NOMO-1 treated with DMSO at 0.1 percent for 48 hours (cell line): ENCODE measurements around the gene TIPARP.
A peak's percentile ranks its signal among the peaks of the same experiment; 100 is the strongest.

ENCODE experiments used
- DNase-seq: peaks from one replicate; lab custom pipeline; 2025; ENCODE audit not compliant: unreplicated experiment; lab: John Stamatoyannopoulos, UW

Gene TIPARP, protein sequence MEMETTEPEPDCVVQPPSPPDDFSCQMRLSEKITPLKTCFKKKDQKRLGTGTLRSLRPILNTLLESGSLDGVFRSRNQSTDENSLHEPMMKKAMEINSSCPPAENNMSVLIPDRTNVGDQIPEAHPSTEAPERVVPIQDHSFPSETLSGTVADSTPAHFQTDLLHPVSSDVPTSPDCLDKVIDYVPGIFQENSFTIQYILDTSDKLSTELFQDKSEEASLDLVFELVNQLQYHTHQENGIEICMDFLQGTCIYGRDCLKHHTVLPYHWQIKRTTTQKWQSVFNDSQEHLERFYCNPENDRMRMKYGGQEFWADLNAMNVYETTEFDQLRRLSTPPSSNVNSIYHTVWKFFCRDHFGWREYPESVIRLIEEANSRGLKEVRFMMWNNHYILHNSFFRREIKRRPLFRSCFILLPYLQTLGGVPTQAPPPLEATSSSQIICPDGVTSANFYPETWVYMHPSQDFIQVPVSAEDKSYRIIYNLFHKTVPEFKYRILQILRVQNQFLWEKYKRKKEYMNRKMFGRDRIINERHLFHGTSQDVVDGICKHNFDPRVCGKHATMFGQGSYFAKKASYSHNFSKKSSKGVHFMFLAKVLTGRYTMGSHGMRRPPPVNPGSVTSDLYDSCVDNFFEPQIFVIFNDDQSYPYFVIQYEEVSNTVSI

DNA sequence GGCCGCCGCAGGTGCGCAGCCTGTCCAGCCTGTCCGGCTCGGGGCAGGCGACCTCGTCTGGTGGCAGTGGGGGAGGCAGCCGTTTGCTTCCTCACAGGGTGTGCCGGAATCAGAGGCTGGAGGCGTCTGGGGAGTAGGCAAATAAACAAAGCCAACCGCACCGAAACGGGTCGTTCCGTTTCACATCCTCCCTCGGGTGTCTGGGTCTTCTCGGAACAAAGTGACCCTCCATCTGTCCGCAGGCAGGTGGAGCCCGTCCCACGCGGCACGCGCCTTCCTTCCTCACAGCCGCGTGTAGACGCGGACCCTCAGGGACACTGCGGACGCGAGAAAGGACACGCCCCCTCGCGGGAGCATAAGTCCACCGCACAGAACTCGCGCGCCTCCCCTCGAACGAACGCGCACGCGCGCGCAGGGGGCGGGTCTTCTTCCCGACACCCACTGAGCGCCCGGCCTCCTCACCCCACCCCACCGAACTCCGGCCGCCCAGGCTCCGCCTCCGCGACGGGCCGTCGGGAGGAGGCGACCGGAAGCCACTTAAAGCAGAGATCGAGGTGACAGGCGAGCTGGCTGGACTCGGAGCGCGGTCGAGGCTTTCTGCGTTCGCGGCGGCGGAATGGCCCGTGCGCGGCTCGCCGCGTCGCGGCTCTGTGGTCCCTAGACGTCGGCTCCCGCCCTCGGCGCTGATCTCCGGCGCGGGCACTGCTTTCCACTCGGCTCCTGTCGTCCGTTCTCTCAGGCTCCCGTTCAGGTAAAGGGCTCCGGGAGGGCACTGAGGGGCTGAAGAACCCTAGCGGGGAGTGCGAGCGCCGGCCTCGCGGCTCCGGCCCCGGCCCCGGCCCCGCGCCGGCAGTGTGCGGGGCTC is at the start of gene TIPARP:
TIPARP (plus strand) TSS at position 545 of the 865 bp plus-strand sequence. CDS start 3,108 bp downstream, outside the sequence.
- peak; percentile 100 for DNase-seq

DNA sequence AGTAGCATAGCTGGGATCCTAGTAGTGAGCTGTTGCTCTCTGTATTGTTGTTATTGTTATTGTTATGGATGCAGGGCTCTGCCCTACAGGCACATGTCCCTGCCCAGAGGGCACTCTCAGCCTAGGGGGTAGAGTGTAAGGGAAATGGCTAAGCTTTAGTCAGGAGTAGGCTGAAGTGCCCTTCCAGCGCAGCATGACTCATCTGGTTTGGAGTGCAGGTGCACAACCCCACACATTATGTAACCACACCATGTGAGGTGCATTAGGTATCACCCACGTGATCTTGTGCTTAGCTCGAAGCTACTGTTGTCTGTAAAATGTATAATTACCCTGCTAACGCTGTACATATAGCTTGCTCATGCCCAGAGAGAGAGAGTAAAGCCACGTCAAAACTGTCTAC is 48.3 kb upstream of the TIPARP start:
- no peak for DNase-seq

- no peak for DNase-seq
These were observed 46.3 kb upstream of the TIPARP start for GRCh38 chr3:156627946-156628569.

- DNase-seq = no peak
These were observed 45.4 kb upstream of the TIPARP start for GRCh38 chr3:156628836-156629618.

DNA sequence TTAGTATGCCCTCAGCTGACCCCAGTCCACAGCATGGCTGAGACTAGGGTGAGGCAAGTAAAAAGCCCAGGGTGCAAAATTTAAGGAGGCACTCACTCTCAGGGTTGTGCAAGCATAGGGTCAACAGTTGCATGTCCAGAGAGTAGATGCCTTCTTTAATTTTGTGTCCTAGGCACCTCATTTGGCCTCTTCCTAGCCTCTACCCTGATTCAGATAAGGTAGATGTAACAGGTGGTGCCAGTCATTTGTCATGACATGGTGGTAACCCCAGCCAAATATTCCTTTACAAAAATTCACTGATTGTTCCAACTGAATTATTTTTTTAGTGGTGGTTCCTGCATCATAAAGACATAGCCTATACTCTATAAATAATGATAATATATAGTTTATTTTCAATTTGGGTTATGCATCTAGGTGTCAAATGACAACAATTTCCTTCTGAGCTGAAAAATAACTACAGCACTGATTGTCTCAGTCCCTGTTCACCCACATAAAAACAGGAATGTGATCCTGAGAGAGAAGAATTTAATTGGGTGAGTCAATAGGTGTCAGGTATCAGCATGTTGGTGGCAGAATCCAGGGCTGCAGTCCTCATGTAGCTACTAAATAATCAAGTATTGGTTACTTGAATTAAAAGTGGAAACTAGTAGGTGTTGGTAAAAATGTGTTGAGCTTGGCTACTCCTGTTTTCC is 44.2 kb upstream of the TIPARP start:
- no peak for DNase-seq

DNA sequence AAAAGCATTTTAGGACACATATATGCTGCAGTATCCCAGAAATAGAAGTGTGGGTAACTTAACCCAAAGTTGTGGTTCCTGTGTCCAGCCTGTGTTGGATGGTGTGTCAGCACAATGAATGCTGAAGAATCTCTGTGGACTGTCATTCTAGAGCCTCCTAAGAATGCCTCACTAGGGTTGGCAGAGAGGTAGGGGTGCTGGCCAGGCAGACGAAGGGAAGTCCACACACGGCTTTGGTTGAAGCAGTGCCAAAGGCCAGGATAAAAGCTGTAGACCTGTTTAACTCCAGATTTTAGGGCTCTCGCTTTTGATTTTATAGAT is 43.7 kb upstream of the TIPARP start:
- no peak for DNase-seq

DNA sequence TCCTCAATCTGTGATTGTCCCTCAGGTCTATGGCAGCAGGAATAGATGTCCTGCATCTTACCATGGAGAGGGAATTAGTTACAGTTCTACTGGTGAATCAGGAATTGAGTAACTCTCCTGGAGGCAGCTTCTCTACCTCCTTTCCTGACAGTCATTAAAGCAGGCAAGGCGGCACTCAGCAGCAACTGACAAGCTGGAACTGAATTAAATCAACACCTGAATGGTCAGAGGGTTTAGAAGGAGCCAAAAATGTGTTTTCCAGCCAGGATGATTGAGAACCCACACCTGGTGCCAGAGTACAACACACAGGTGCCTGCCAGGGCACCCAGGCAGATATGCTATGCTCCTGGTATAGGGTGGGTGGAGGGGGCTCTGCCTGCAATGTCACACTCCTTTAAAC is 43.1 kb upstream of the TIPARP start:
- no peak for DNase-seq

DNA sequence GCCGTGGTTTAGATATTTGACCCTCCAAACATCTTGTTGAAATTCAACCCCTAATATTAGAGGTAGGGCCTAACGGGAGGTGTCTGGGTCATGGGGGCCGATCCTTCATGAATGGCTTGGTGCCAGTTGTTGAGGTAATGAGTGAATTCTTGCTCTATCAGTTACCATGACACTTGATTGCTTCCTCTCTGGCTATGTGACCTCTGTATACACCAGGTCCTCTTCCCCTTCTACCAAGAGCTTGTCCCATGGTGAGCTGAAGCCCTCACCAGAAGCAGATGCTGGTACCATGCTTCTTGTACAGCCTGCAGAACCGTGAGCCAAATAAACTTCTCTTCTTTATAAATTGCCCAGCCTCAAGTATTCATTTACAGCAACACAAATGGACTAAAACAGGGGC is 41.8 kb upstream of the TIPARP start:
- DNase-seq = peak; percentile 11

DNA sequence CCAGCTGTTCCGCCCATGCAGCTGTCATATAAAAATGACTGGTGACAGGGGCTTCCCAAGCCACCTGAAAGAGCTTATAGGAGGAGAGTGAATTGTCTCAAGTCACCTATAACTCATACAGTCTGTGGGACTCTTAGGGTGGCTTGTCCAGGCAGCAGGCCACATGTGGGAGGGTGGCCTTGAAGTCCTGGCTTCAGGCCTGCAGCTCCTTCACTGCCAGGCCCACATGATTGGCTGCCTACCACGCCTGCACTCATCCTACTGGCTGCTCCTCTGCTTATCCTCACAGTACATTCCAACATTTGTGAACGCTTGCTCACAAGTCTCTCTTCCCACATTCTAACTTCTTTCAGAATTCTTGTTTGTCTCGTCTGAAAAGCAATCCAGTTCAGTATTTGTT is 41.1 kb upstream of the TIPARP start:
- DNase-seq = no peak

DNA sequence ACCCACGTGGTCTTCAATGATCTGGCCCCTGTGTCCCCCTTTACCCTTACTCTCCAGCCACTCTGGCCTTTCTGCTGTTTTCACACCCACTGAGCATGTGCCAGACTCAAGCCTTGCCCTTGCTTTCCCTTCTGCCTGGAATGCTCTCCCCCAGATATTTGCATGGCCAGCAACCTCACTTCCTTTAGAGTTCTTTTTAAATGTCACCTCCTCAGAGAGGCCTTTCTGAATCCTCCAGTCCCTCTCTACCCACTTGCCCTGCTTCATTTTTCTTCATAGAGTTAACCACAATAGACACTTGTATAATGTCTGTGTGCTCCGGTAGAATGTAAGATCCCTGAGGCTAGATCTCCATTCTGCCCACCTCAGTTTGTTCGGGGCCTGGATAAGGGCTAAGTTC is 39.4 kb upstream of the TIPARP start:
- DNase-seq = no peak

DNA sequence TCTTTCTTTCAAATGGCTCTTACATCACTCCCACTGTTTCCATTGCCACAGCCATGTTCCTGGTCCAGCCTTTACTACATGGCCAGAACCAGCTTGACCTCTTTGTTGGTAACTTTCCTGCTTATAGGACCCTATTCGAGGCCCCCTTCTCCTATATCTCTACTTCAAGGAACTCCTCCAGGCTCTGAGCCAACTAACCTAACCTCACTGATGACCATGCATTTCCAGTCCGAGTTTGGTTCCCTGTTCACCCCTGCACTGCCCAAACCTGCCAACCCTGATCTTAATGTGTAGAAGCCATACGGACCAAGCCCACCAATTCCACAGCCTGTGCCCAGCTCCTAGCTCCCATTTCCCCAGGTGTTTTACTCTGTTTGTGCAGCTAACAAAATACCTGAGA is 38.4 kb upstream of the TIPARP start:
- no peak for DNase-seq

DNA sequence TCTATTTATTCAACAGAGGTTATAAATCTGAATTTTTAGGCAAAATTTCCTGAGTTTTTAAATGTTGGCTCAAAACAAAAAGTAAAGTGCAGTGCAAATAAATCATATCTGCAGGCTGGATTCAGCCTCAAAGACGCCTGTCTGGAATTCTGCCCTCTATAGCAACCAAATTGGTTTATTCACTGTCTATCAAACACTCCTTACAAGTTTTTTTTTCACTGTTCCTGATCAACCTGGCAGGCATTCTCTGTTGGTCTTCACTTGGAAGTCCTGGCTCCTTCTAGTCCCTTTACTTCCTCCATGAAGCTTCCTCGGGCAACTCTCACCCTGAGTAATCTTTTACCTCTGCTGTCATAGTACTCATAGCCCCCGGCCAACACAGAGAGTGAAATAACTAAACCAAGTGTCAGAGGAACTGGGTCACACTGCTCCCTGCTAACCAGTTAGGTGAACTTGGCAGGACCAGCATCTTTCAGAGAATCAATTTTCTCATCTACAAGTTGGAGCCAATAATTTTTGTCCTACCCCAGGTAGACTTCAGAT is 36.8 kb upstream of the TIPARP start:
- DNase-seq = no peak

- no peak for DNase-seq
These were observed 36.1 kb upstream of the TIPARP start for GRCh38 chr3:156638271-156638670.

GRCh38 chr3:156639414-156640023 is 34.9 kb upstream of the TIPARP start:
- no peak for DNase-seq

- no peak for DNase-seq
These were observed 32.8 kb upstream of the TIPARP start for GRCh38 chr3:156641618-156641975.

GRCh38 chr3:156642750-156643728 is 31.4 kb upstream of the TIPARP start:
- peak; percentile 51 for DNase-seq

- peak; percentile 94 for DNase-seq
These were observed 30.5 kb upstream of the TIPARP start for GRCh38 chr3:156643729-156644389.

DNA sequence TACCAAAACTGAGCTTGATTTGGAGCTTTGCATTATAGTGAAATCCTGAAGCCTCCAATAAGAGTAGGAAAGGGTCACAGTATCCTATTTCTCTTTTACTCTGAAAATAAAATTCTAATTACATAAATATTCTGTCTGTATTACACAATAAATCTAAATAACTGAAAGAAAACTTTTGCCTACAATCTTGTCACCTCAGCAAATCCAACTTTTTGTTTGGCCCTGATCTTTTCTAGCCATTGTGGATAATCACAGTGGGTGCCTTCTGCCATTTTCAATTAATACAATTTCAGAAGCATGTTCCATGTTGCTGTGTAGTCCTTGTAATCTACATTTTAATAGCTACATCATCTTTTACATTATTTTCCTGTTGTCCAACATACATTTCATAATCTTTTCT is 29.4 kb upstream of the TIPARP start:
- DNase-seq = no peak
